ENCODE measurements around the gene COL4A2. TPM values are rescaled to one million over a fixed set of nuclear protein-coding genes. Genes with fewer than 3 reads are reported as not detected.

Gene COL4A2
- total RNA-seq, 2 donors from 2014 or later, result 0.84 TPM; not detected in 1

DNA sequence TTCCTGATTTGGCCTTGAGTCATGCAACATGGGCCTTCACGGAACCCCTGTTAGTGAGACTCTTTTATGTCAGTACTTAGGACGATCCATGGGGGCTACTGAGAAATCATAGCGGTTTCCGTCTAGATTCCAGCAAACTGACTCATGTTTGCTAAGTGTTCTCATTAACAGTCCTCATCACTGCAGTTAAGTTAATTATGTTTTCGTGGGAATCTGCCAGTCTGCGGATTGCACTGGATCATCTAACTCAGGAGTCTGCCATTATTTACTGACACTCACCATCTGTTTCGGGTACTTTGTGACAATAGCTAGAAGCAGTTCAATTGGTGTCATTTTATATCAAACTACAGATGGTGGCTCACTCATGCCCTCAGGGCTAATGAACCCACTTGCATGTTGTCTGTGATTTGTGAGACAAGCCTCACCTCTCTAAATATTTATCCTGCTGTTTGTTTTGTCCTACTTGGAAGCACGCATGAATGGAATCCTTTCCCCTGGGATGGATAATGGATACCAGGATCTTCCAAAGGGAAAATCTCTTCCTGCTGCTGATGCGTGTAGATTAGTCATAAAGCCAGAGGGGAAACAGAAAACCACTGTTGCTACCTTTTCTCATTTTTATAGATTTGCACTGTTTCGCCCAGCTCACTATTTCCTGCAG is 192.7 kb downstream of the COL4A2 start:
- Mint-ChIP-seq H3K27ac (no peak overlapping the region), H3K36me3 (no peaks in the 10 kb centered on the region), H3K9me3 (peaks cover 0 to 4% of the 10 kb centered on the region in 2 donors)
- ATAC-seq (no peak), DNase-seq (ENCODE audit: low spot score in 2 of 2) (no peak)

DNA sequence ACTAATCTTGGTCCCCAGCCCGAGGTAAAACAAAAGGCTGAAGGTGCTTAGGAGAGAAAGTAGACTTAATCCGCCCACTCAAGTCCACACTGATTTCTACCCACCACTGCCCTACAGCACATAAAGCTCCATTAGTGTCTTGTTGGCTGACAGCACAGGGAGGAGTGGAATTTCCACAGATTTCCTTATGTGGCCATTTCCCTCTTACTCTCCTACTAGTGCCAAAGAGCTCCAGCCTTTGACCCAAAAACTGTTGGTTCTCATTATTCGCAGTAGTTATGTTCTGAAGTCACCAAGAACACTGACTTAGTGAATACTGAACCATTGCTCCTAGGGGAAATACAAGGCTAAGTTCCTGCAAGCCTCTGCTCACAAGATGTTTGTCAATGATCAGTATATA is 193.3 kb downstream of the COL4A2 start:
- Mint-ChIP-seq H3K36me3 (no peaks in the 10 kb centered on the region), H3K27ac (no peak overlapping the region), H3K9me3 (peaks cover 0 to 4% of the 10 kb centered on the region in 2 donors)
- no peak for ATAC-seq
- DNase-seq (ENCODE audit: low spot score in 2 of 2), result no peak

DNA sequence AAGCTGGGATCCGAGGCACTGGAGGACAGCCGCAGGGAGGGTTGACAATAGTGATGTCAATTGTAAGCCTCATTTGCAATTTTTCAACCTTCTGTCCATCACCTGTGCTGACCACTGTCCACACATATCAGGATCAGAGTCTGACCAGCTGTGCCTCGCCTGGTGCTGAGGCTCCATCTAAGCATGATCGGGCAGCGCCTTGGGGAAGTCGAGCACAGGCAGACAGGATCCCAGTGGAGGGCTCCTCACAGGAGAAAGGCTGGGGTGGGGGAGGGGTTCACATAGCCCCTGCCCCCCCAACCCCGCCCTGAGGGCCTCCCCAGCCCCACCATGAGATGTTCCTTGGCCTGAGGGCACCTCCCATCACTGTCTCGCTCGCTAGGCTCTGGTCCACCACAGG is 194.1 kb downstream of the COL4A2 start:
- ATAC-seq (no peak), DNase-seq (ENCODE audit: low spot score in 2 of 2) (no peak)
- no peak overlapping the region for H3K27ac Mint-ChIP-seq
- no peaks in the 10 kb centered on the region for H3K36me3 Mint-ChIP-seq
- peaks cover 0 to 4% of the 10 kb centered on the region in 2 donors for H3K9me3 Mint-ChIP-seq

DNA sequence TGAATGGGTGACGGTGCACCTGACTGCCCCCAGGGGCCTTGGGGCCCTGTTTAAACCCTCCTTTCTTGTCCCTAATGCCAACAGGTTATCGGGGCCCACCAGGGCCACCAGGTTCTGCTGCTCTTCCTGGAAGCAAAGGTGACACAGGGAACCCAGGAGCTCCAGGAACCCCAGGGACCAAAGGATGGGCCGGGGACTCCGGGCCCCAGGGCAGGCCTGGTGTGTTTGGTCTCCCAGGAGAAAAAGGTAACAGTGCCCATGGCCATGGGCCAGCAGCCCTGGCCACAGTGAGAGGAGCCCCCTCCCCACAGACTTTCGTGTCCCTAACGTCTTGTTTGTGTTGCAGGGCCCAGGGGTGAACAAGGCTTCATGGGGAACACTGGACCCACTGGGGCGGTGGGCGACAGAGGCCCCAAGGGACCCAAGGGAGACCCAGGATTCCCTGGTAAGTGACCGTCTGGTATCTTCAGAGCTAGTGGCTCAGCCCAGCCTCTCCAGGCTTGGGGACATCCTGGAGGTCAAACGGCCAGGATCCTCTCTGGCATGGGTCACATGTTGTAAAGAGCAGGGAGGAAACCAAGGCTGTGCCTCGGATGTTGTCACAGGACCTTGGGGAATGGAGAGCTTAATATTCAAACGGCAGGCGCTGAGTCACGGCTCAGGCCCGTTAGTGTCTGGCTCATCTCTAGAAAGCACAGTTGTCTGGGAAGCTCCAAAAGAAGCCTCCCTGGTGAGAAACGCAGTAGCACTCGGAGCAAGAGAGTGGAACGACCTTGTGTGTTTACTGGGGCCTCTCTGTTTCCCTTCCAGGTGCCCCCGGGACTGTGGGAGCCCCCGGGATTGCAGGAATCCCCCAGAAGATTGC is 196.2 kb downstream of the COL4A2 start:
- Mint-ChIP-seq H3K9me3 (peaks cover 0 to 4% of the 10 kb centered on the region in 2 donors), H3K36me3 (no peaks in the 10 kb centered on the region), H3K27ac (no peak overlapping the region)
- no peak for DNase-seq (ENCODE audit: low spot score in 2 of 2)
- ATAC-seq, result no peak

DNA sequence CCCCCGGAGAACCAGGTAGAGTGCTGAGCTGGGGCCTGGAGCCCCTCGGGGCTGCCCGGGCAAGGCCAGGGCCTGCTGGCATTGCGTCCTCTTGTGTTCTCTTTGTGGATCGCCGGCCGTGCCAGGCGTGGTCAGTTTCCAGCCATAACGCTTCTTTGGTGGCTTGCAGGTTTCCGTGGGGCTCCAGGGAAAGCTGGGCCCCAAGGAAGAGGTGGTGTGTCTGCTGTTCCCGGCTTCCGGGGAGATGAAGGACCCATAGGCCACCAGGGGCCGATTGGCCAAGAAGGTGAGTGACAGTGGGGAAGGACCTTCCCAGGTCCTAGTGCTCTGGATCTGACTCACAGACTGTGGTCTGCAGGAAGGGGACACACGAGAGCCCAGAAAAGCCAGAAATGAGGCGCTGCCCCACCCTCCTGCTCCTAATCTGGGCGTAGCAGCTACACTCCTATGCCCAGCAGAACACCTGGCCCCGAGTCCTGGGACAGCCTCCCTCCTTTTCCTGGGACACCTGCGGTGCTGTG is 197.0 kb downstream of the COL4A2 start:
- DNase-seq (ENCODE audit: low spot score in 2 of 2) (no peak), ATAC-seq (no peak)
- Mint-ChIP-seq H3K27ac (no peak overlapping the region), H3K9me3 (peaks cover 0 to 2% of the 10 kb centered on the region in 2 donors), H3K36me3 (no peaks in the 10 kb centered on the region)

DNA sequence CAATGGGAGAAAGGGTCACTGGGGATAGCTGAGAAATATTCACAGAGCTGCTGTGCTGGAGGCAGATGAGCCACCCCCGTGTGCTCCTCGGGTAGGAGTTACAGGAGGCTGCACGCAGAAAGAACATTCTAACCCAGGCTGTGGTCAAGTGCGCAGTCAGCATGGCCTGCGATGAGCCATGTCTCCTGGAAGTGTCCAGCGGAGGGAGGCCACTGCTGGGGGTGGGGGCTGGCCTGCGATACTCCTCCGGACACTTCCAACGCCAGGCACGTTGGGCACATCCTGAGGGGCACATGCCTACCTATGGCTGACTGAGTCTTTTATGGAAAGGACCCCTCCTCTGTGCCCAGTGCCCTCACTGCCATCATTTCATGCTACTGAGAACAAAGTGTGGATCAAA is 198.5 kb downstream of the COL4A2 start:
- DNase-seq (ENCODE audit: low spot score in 2 of 2), result no peak
- no peaks in the 10 kb centered on the region for H3K9me3 Mint-ChIP-seq
- no peak for ATAC-seq
- H3K36me3 Mint-ChIP-seq, result no peaks in the 10 kb centered on the region
- H3K27ac Mint-ChIP-seq, result no peak overlapping the region

DNA sequence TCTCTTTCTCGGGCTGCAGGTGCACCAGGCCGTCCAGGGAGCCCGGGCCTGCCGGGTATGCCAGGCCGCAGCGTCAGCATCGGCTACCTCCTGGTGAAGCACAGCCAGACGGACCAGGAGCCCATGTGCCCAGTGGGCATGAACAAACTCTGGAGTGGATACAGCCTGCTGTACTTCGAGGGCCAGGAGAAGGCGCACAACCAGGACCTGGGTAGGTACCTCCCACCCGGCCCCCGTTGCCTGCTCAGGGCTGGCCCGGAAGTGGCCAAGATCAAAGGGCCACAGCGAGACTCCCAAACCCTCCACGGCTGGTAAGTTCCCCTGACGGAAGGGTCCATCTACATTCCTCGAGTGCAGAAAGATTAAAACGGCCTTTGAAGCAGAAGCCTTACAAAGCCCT is 199.3 kb downstream of the COL4A2 start:
- Mint-ChIP-seq H3K27ac (no peak overlapping the region), H3K36me3 (no peaks in the 10 kb centered on the region), H3K9me3 (no peaks in the 10 kb centered on the region)
- DNase-seq (ENCODE audit: low spot score in 2 of 2) (no peak), ATAC-seq (no peak)

DNA sequence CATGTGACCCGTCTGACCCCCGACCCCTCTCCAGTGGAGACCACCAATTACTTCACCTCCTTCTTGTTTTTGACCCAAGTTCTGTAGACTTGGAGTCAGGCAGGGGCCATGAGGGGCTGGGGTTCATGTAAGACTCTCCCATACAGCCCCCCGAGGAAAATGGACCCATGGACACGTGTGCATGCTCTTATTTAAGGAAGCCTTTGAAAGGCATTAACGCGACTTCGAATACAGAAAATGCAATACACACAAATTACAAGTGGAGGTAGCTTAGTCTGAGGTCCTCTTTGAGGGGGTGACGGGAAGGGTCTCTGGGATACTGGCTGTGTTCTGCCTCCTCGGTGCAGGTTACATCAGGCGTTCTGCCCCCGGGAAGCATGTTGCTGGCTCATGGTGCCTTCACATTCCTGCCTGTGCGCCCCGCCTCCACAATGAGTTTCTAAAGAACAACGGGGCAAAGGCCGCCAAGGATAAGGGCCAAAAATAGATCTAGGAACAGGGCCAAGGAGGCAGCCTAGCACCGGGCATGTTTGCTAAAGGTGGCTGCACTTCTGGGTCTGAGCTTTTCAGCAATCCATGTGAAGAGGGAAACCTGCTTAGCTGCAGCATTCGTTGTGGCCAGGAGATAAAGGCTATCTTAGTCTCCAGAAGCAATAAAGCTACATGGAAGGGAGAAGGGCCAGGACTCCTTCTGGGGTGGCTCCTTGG is 199.9 kb downstream of the COL4A2 start:
- DNase-seq (ENCODE audit: low spot score in 2 of 2) (no peak), ATAC-seq (no peak)
- H3K9me3 Mint-ChIP-seq, result no peaks in the 10 kb centered on the region
- no peak overlapping the region for H3K27ac Mint-ChIP-seq
- H3K36me3 Mint-ChIP-seq, result no peaks in the 10 kb centered on the region

DNA sequence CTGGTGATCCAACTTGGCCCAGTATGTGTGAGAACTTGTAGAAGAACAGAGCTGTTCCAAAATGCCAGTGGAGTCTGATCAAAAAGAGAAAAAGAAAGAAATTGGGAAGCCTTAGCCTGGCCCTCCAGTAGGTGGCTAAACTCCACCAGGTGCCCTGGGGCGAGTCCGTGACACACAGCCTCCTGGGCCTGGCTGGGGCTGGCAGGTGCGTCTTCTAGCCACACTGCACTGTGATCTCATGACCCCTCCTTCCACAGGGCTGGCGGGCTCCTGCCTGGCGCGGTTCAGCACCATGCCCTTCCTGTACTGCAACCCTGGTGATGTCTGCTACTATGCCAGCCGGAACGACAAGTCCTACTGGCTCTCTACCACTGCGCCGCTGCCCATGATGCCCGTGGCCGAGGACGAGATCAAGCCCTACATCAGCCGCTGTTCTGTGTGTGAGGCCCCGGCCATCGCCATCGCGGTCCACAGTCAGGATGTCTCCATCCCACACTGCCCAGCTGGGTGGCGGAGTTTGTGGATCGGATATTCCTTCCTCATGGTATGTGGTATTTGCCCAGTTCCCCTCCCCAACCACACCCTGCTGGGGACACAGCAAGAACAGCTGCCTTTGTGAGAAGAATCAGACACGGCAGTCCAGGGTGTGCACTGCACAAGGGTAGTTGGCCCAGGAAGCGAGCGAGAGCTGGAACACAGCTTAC is 200.7 kb downstream of the COL4A2 start:
- ATAC-seq (no peak), DNase-seq (ENCODE audit: low spot score in 2 of 2) (no peak)
- Mint-ChIP-seq H3K36me3 (no peaks in the 10 kb centered on the region), H3K27ac (no peak overlapping the region), H3K9me3 (no peaks in the 10 kb centered on the region)

DNA sequence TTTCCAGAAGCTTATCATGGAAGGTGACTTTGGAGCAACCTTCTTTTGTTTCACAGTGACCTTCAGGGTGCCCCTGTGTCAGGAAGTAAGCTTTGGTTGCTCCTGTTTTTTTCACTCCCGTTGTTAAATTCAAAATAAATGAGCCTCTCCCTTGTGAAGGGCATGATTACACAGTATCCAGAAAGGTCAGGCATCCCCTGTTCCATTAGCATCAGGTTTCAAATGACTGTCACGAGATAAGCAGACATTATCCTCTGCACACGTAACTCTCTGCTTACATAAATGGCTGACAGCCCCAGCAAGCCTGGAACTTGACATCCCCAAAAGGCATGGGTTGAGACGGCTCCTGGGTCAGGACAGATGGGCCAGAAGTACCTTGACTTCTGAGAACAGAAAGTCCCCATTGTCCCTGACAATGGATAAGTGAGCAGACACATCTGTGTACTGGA is 202.4 kb downstream of the COL4A2 start:
- no peak for DNase-seq (ENCODE audit: low spot score in 2 of 2)
- ATAC-seq, result no peak
- H3K36me3 Mint-ChIP-seq, result no peaks in the 10 kb centered on the region
- no peak overlapping the region for H3K27ac Mint-ChIP-seq
- no peaks in the 10 kb centered on the region for H3K9me3 Mint-ChIP-seq

DNA sequence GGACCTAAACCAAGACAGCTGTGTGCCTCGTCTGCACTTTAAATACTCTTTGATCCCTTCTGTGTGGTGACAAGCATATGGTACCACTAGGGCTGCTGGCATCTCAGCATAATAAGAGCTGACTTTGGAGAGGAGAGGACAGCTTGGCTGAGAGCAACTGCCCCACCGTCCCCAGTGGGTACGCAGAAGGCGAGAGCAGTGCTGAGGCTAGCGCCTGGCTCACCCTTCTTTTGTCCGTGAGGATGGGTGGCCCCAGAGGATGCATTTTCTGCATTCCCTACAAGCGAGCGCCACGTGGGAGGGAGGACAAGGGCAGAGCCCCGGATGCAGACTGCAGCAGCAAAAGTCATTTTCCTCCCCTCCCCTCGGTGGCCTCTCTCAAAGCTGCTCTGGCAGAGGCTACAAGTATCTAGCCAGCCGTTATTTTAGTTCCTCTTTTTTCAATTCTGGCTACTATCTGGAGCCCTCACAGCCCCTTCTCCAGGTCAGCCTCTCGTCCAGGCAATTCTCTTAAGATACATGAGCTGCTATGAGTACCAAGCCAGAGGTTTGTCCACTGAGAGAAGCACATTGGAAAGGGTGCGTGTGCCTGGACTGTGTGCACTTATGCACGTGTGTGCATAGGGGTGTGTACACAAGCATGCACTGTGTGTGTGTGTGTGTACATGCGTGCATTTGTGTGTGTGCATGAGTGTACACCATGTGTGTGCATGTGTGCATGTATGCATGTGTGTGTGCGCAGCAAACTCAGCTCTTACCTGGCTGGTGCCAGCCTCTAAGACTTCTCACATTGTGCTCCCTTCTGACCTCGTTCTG is 203.1 kb downstream of the COL4A2 start:
- DNase-seq (ENCODE audit: low spot score in 2 of 2) (no peak), ATAC-seq (peak in 1 of 2 donors; percentile 29)
- Mint-ChIP-seq H3K27ac (no peak overlapping the region), H3K9me3 (no peaks in the 10 kb centered on the region), H3K36me3 (no peaks in the 10 kb centered on the region)

DNA sequence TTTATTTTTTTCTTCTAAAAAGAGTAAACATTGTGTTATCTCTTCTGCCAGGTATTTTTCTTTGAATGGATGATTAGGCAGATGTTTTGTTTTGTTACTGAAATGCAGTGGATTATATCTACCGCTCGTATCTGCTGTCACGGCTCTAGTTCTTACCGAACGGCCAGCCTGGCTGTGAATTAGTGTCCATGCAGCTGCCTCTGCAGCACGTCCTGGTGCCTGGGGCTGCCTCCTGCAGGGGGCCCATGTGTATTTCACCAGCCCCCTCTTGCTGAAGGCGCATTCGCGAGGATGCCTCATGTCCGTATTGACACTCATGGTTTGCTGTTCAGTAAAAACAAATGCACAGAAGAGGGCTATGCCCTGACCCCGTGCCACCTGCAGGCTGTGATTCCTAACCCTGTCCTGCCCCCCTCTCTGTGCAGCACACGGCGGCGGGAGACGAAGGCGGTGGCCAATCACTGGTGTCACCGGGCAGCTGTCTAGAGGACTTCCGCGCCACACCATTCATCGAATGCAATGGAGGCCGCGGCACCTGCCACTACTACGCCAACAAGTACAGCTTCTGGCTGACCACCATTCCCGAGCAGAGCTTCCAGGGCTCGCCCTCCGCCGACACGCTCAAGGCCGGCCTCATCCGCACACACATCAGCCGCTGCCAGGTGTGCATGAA is 204.6 kb downstream of the COL4A2 start:
- Mint-ChIP-seq H3K27ac (no peak overlapping the region), H3K9me3 (no peaks in the 10 kb centered on the region), H3K36me3 (no peaks in the 10 kb centered on the region)
- no peak for ATAC-seq
- no peak for DNase-seq (ENCODE audit: low spot score in 2 of 2)

DNA sequence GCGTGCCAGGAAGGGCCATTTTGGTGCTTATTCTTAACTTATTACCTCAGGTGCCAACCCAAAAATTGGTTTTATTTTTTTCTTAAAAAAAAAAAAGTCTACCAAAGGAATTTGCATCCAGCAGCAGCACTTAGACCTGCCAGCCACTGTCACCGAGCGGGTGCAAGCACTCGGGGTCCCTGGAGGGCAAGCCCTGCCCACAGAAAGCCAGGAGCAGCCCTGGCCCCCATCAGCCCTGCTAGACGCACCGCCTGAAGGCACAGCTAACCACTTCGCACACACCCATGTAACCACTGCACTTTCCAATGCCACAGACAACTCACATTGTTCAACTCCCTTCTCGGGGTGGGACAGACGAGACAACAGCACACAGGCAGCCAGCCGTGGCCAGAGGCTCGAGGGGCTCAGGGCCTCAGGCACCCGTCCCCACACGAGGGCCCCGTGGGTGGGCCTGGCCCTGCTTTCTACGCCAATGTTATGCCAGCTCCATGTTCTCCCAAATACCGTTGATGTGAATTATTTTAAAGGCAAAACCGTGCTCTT is 205.2 kb downstream of the COL4A2 start:
- H3K27ac Mint-ChIP-seq, result no peak overlapping the region
- DNase-seq (ENCODE audit: low spot score in 2 of 2) (no peak), ATAC-seq (no peak)
- no peaks in the 10 kb centered on the region for H3K36me3 Mint-ChIP-seq
- H3K9me3 Mint-ChIP-seq, result no peaks in the 10 kb centered on the region

DNA sequence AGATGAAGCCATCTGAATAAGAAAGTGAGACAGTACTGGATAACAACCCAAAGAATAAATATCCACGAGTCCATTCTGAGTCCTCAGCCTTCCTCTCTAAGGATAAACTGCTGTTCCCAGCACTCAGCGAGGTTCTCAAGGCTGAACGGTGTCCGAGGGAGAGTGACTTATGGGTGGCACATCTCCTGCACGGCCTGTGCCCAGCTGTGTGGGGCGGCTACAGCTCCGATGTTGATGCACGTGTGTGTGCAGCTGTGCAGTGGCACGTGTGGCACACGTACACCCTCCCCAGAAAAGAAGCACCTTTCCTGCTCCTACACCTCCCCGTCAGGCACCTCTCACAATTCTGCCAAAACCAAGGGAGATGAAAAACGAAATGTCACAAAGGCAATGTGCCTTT is 209.4 kb downstream of the COL4A2 start:
- no peak overlapping the region for H3K27ac Mint-ChIP-seq
- no peak for DNase-seq (ENCODE audit: low spot score in 2 of 2)
- no peaks in the 10 kb centered on the region for H3K9me3 Mint-ChIP-seq
- ATAC-seq, result no peak
- no peaks in the 10 kb centered on the region for H3K36me3 Mint-ChIP-seq

DNA sequence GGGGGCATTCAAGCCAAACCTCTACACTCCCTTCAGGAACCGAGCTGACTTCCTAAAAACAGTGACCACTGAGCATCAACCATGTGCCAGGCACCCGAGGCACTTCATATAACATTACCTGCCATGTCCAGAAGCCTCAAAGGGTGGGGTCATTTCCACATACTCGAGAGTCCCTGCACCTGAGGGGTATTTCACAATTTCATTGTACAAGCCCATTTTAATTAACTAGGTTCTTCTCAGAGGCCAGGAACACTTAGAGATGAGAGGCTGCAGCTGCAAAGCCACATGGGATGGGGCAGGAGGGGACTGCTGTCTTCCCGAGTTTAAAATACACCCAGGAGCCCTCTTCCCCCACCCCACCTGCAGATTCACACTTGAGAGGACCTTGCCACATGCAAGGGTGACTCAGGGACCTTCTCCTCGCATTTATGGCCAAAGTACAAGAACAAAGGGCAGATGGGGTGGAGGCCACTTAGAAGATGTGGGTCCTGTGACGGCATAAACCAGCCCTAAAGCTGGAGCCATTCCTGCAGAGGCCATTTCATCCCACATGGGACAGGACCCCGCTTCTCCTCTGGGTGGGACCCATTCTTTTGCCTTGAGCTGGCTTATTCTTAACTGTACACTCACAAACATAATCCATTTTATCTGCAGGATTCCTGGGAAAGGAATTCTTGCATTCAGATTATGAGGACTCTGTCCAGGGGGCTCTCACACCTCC is 210.6 kb downstream of the COL4A2 start:
- Mint-ChIP-seq H3K36me3 (no peaks in the 10 kb centered on the region), H3K9me3 (no peaks in the 10 kb centered on the region), H3K27ac (no peak overlapping the region)
- ATAC-seq (no peak), DNase-seq (ENCODE audit: low spot score in 2 of 2) (no peak)

Data from activated naive CD4-positive, alpha-beta T cell treated with anti-CD3 and anti-CD28 coated beads, Interleukin-2, amount 50 U/mL, for 72 hours (primary cell).